T-helper 2 cell treated with Interferon-gamma antibody and Interleukin-4, amounts not matched to agents 5 μg/mL and 100 μg/mL, for 36 hours (primary cell): ENCODE measurements around the gene PTH2R.
"Not testable (repeated sequence)": the region's sequence is repeated elsewhere in the genome, so short reads cannot be mapped to it uniquely, and the experiment has no call there.

Source experiments
- DNase-seq: peaks from one replicate; pipeline ENCODE4 v3.0.0; 2021; ENCODE audit warnings: low spot score
- H3K27ac Mint-ChIP-seq: one replicate; pipeline ENCODE4 v1.8.0; 2021; ENCODE audit warnings: mild to moderate bottlenecking, mixed read lengths
- H3K27me3 Mint-ChIP-seq: one replicate; pipeline ENCODE4 v1.8.0; 2021; ENCODE audit warnings: low read depth, mixed read lengths
- H3K36me3 Mint-ChIP-seq: one replicate; pipeline ENCODE4 v1.8.0; 2021; ENCODE audit warnings: low read depth, mixed read lengths
- H3K4me1 Mint-ChIP-seq: one replicate; pipeline ENCODE4 v1.8.0; 2021; ENCODE audit warnings: low read depth, mixed read lengths
- H3K4me3 Mint-ChIP-seq: one replicate; pipeline ENCODE4 v1.8.0; 2022; ENCODE audit warnings: mild to moderate bottlenecking, moderate library complexity, mixed read lengths
- H3K9me3 Mint-ChIP-seq: one replicate; pipeline ENCODE4 v1.8.0; 2021; ENCODE audit warnings: mixed read lengths

The PTH2R gene

DNA sequence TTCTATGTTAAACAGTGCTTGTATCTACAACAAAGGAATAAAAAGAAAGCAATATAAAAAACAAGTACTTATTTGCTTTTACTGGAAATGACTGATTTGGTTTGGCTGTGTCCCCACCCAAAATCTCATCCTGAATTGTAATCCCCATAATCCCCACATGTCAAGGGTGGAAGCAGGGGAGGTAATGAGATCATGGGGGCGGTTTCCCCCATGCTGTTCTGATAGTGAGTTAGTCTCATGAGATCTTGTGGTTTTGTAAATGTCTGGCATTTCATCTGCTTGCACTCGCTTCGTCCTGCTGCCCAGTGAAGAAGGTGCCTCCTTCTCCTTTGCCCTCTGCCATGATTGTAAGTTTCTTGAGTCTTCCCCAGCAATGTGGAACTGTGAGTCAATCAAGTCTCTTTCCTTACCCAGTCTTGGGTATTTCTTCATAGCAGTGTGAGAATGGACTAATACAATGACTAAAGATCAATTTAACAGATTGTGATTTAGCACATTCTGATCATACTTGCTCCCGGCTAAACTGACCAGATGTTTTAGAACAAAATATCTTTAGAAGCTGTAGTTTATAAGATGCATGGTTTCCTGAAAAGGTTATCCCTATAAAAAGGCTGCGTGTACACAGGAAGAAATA lies 19.9 kb downstream of the PTH2R start:
- Mint-ChIP-seq H3K4me3 (no peak overlapping the region), H3K9me3 (no peaks in the 10 kb centered on the region), H3K36me3 (no peaks in the 10 kb centered on the region), H3K27ac (no peak overlapping the region), H3K4me1 (no peaks in the 10 kb centered on the region), H3K27me3 (peaks cover 7% of the 10 kb centered on the region)
- no peak for DNase-seq

- H3K4me1 Mint-ChIP-seq, result no peaks in the 10 kb centered on the region
Observed at GRCh38 chr2:208437755-208438154, 31.2 kb downstream of the PTH2R start.

GRCh38 chr2:208440716-208441115 lies 34.1 kb downstream of the PTH2R start:
- Mint-ChIP-seq H3K9me3 (no peaks in the 10 kb centered on the region), H3K27me3 (peaks cover 2% of the 10 kb centered on the region), H3K4me1 (no peaks in the 10 kb centered on the region), H3K4me3 (no peak overlapping the region), H3K27ac (no peak overlapping the region), H3K36me3 (no peaks in the 10 kb centered on the region)
- DNase-seq, result no peak

More at GRCh38 chr2:208437755-208438154, 31.2 kb downstream of the PTH2R start:
- Mint-ChIP-seq H3K4me3 (no peak overlapping the region), H3K9me3 (no peaks in the 10 kb centered on the region), H3K27me3 (no peaks in the 10 kb centered on the region), H3K27ac (no peak overlapping the region), H3K36me3 (no peaks in the 10 kb centered on the region)
- no peak for DNase-seq

DNA sequence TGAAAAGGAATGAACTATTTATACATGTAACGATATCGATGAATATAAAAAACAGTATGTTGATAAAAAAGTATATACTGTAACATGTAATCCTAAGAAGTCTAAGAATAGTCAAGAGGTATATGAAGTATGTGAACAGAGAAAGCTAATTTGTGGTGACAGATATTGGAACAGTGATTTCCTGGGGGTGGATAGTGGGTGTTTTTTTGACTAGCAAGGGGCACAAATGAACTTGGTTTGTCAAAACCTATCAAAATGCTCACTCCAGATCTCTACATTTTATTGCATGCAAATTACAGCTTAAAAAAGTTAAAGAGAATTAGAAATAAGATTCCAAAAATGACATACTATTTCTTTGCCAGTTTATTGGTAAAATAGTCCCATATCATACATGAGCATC lies 35.4 kb downstream of the PTH2R start:
- H3K4me3 Mint-ChIP-seq, result no peak overlapping the region
- H3K27me3 Mint-ChIP-seq, result peaks cover 2% of the 10 kb centered on the region
- H3K36me3 Mint-ChIP-seq, result no peaks in the 10 kb centered on the region
- H3K9me3 Mint-ChIP-seq, result no peaks in the 10 kb centered on the region
- no peak for DNase-seq
- H3K4me1 Mint-ChIP-seq, result no peaks in the 10 kb centered on the region
- H3K27ac Mint-ChIP-seq, result no peak overlapping the region

GRCh38 chr2:208447447-208447846 lies 40.9 kb downstream of the PTH2R start:
- not testable (repeated sequence) for DNase-seq, H3K4me3 Mint-ChIP-seq, H3K27ac Mint-ChIP-seq, H3K27me3 Mint-ChIP-seq, H3K9me3 Mint-ChIP-seq, H3K36me3 Mint-ChIP-seq, H3K4me1 Mint-ChIP-seq

DNA sequence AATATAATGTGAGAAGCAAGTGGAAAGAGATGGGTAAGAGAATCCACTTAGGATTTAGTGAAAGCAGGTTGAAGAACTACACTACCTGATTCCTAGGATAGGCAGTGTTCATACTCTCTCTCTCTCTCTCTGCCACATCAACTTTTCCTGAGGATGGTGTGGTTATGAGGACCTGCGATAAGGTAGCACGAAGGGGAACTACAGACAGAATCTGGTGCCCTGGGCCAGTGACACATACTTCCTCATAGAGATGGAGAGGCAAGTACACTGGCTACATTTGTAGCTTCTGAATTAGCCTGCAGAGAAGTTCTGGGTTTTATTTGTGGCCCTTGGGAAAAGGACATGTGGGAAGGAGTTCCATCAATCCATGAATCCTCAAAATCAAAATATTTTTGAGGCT lies 44.5 kb downstream of the PTH2R start:
- no peak overlapping the region for H3K4me3 Mint-ChIP-seq
- no peak for DNase-seq
- H3K27me3 Mint-ChIP-seq, result no peaks in the 10 kb centered on the region
- no peak overlapping the region for H3K27ac Mint-ChIP-seq
- H3K9me3 Mint-ChIP-seq, result no peaks in the 10 kb centered on the region
- H3K36me3 Mint-ChIP-seq, result no peaks in the 10 kb centered on the region
- H3K4me1 Mint-ChIP-seq, result no peaks in the 10 kb centered on the region

- no peaks in the 10 kb centered on the region for H3K36me3 Mint-ChIP-seq
- H3K27ac Mint-ChIP-seq, result no peak overlapping the region
- H3K4me1 Mint-ChIP-seq, result no peaks in the 10 kb centered on the region
- H3K9me3 Mint-ChIP-seq, result no peaks in the 10 kb centered on the region
- no peak overlapping the region for H3K4me3 Mint-ChIP-seq
- no peaks in the 10 kb centered on the region for H3K27me3 Mint-ChIP-seq
- no peak for DNase-seq
Observed at GRCh38 chr2:208454861-208455260, 48.3 kb downstream of the PTH2R start.

GRCh38 chr2:208463721-208464120 lies 57.1 kb downstream of the PTH2R start:
- Mint-ChIP-seq H3K9me3 (no peaks in the 10 kb centered on the region), H3K4me1 (no peaks in the 10 kb centered on the region), H3K27ac (no peak overlapping the region), H3K36me3 (no peaks in the 10 kb centered on the region), H3K27me3 (no peaks in the 10 kb centered on the region), H3K4me3 (no peak overlapping the region)
- no peak for DNase-seq

- no peaks in the 10 kb centered on the region for H3K4me1 Mint-ChIP-seq
Observed at GRCh38 chr2:208464205-208464604, 57.6 kb downstream of the PTH2R start.

GRCh38 chr2:208466151-208466919 lies 59.7 kb downstream of the PTH2R start:
- Mint-ChIP-seq H3K27me3 (peaks cover 2% of the 10 kb centered on the region), H3K4me1 (no peaks in the 10 kb centered on the region), H3K36me3 (no peaks in the 10 kb centered on the region), H3K9me3 (no peaks in the 10 kb centered on the region), H3K27ac (no peak overlapping the region), H3K4me3 (no peak overlapping the region)
- no peak for DNase-seq

More at GRCh38 chr2:208464205-208464604, 57.6 kb downstream of the PTH2R start:
- H3K9me3 Mint-ChIP-seq, result no peaks in the 10 kb centered on the region
- no peak for DNase-seq
- no peak overlapping the region for H3K27ac Mint-ChIP-seq
- H3K36me3 Mint-ChIP-seq, result no peaks in the 10 kb centered on the region
- no peak overlapping the region for H3K4me3 Mint-ChIP-seq
- no peaks in the 10 kb centered on the region for H3K27me3 Mint-ChIP-seq

- Mint-ChIP-seq H3K4me1 (no peaks in the 10 kb centered on the region), H3K4me3 (no peak overlapping the region), H3K9me3 (no peaks in the 10 kb centered on the region), H3K36me3 (no peaks in the 10 kb centered on the region), H3K27ac (no peak overlapping the region), H3K27me3 (peaks cover 2% of the 10 kb centered on the region)
- no peak for DNase-seq
Observed at GRCh38 chr2:208466920-208467298, 60.3 kb downstream of the PTH2R start.

DNA sequence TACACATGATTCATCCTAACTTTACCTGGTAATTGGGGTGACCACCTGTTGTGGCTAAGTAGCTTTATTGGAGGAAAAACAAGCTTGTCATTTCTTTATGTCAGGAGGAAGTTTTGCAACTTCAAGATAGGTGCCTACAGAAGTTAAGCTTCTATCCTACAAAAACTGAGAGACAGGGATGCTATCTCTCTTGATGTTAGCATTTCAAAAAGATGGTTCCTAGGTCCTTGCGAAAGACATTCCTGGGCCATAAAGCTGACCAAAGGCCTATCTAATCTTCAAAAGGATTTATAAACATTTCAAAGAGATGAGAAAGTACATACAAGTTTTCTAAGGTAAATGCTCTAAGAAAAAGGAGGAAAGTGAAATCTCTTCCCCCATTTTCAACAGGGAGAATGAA lies 61.0 kb downstream of the PTH2R start:
- Mint-ChIP-seq H3K27ac (no peak overlapping the region), H3K9me3 (no peaks in the 10 kb centered on the region), H3K27me3 (peaks cover 2% of the 10 kb centered on the region), H3K4me1 (no peaks in the 10 kb centered on the region), H3K4me3 (no peak overlapping the region), H3K36me3 (no peaks in the 10 kb centered on the region)
- no peak for DNase-seq

DNA sequence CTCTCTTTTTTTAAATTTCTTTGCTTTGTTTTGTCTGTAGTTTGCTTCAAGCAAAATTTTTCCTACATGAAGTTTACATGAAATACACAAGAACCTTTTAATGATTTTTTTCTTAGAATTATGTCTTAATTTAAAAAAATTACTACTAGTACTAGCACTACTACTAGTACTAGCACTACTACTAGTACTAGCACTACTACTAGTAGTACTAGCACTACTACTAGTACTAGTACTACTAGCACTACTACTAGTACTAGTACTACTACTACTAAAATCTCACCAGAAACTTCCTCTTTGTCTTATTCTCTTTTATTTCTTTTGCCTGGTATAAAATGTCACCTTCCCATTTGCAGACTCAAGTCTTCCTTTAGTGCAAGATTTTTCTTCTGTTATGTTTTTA lies 71.1 kb downstream of the PTH2R start:
- Mint-ChIP-seq H3K36me3 (no peaks in the 10 kb centered on the region), H3K27me3 (no peaks in the 10 kb centered on the region), H3K4me3 (no peak overlapping the region), H3K4me1 (no peaks in the 10 kb centered on the region), H3K27ac (no peak overlapping the region), H3K9me3 (no peaks in the 10 kb centered on the region)
- no peak for DNase-seq

- Mint-ChIP-seq H3K9me3 (no peaks in the 10 kb centered on the region), H3K4me1 (no peaks in the 10 kb centered on the region), H3K36me3 (no peaks in the 10 kb centered on the region), H3K4me3 (no peak overlapping the region), H3K27me3 (no peaks in the 10 kb centered on the region), H3K27ac (no peak overlapping the region)
- DNase-seq, result no peak
Observed at GRCh38 chr2:208479342-208479741, 72.8 kb downstream of the PTH2R start.

- H3K4me3 Mint-ChIP-seq, H3K4me1 Mint-ChIP-seq, DNase-seq, H3K36me3 Mint-ChIP-seq, H3K27me3 Mint-ChIP-seq, H3K9me3 Mint-ChIP-seq, H3K27ac Mint-ChIP-seq: not testable (repeated sequence)
Observed at GRCh38 chr2:208481945-208482344, 75.4 kb downstream of the PTH2R start.
